DND-41 (cell line): Measurements from ENCODE around the gene RALY.

Experiments used
- CTCF ChIP-seq: IDR thresholded peaks from 2 replicates; pipeline ENCODE4 v1.5.1; 2012; ENCODE audit warnings: borderline replicate concordance, low read length, moderate library complexity, mild to moderate bottlenecking; ENCODE audit not compliant: poor library complexity, severe bottlenecking; ENCODE audit errors: extremely low read depth
- EZH2 ChIP-seq: IDR thresholded peaks from 3 replicates; pipeline ENCODE4 v1.6.1; 2012; ENCODE audit warnings: borderline replicate concordance, low read depth, mild to moderate bottlenecking, moderate library complexity, low read length, inconsistent platforms; ENCODE audit not compliant: severe bottlenecking

GRCh38 chr20:34029415-34029814, 35.7 kb downstream of the RALY start:
- no peak for TF ChIP-seq CTCF
- no peak for TF ChIP-seq EZH2
